Neuronal stem cell (in vitro differentiated cells): Measurements from ENCODE around the gene PPP6R3.

Source experiments
- DNase-seq: peaks from one replicate; pipeline ENCODE4 v3.0.0-alpha.2; 2013; ENCODE audit warnings: low spot score
- H2AFZ ChIP-seq: one replicate; pipeline ENCODE4 v1.6.1; 2013; ENCODE audit warnings: mild to moderate bottlenecking, low read length, inconsistent platforms
- H2AK5ac ChIP-seq: 2 replicates; pipeline ENCODE4 v1.6.1; 2013; ENCODE audit warnings: low read depth, mild to moderate bottlenecking, inconsistent platforms, low read length, moderate library complexity, mixed read lengths
- H2BK120ac ChIP-seq: 2 replicates; pipeline ENCODE4 v1.6.1; 2013; ENCODE audit warnings: low read depth, mild to moderate bottlenecking, inconsistent platforms, low read length, moderate library complexity, mixed read lengths
- H2BK12ac ChIP-seq: one replicate; pipeline ENCODE4 v1.6.1; 2013; ENCODE audit warnings: low read length, inconsistent platforms
- H2BK15ac ChIP-seq: 2 replicates; pipeline ENCODE4 v1.6.1; 2013; ENCODE audit warnings: mild to moderate bottlenecking, low read length, inconsistent platforms, mixed read lengths
- H2BK5ac ChIP-seq: one replicate; pipeline ENCODE4 v1.6.1; 2013; ENCODE audit warnings: inconsistent platforms, mild to moderate bottlenecking, low read length, moderate library complexity
- H3K14ac ChIP-seq: one replicate; pipeline ENCODE4 v1.6.1; 2013; ENCODE audit warnings: low read length, inconsistent platforms
- H3K18ac ChIP-seq: 2 replicates; pipeline ENCODE4 v1.6.1; 2013; ENCODE audit warnings: low read length, inconsistent platforms
- H3K23ac ChIP-seq: 2 replicates; pipeline ENCODE4 v1.6.1; 2013; ENCODE audit warnings: low read depth, mild to moderate bottlenecking, mixed read lengths, low read length, inconsistent platforms; ENCODE audit not compliant: poor library complexity
- H3K27ac ChIP-seq: replicated peaks from 3 replicates; pipeline ENCODE4 v1.5.1; 2013; ENCODE audit warnings: low read length, inconsistent platforms
- H3K27me3 ChIP-seq, 3 experiments: 2 replicates each; pipeline ENCODE4 v1.6.1; 2013; ENCODE audit warnings: low read length in 3 of 3, mild to moderate bottlenecking in 2 of 3, inconsistent platforms in 1 of 3, low read depth in 1 of 3, mixed read lengths in 1 of 3, moderate library complexity in 1 of 3; ENCODE audit not compliant: control insufficient read depth in 3 of 3, insufficient read depth in 3 of 3
- H3K36me3 ChIP-seq, 2 donors: replicated peaks in 1 of 2; 2 replicates each; pipeline ENCODE4 v1.6.1; 2013; ENCODE audit warnings: low read length in 2 of 2; ENCODE audit not compliant: control insufficient read depth in 2 of 2, insufficient read depth in 2 of 2
- H3K4ac ChIP-seq: 2 replicates; pipeline ENCODE4 v1.6.1; 2013; ENCODE audit warnings: inconsistent platforms, mild to moderate bottlenecking, low read length, moderate library complexity
- H3K4me1 ChIP-seq, 2 donors: 1 replicate in 1 of 2; 2 replicates in 1 of 2; pipeline ENCODE4 v1.6.1; 2013; ENCODE audit warnings: low read length in 2 of 2, low read depth in 1 of 2; ENCODE audit not compliant: control insufficient read depth in 2 of 2, insufficient read depth in 1 of 2
- H3K4me2 ChIP-seq: one replicate; pipeline ENCODE4 v1.6.1; 2013; ENCODE audit warnings: mild to moderate bottlenecking, low read length, inconsistent platforms; ENCODE audit not compliant: insufficient read depth, poor library complexity, severe bottlenecking
- H3K4me3 ChIP-seq, 2 donors: 2 replicates each; pipeline ENCODE4 v1.5.1; 2013; ENCODE audit warnings: low read length in 2 of 2, mild to moderate bottlenecking in 2 of 2, inconsistent platforms in 1 of 2, moderate library complexity in 1 of 2
- H3K79me1 ChIP-seq: one replicate; pipeline ENCODE4 v1.6.1; 2013; ENCODE audit warnings: low read depth, mild to moderate bottlenecking, inconsistent platforms, low read length, moderate library complexity
- H3K9ac ChIP-seq: one replicate; pipeline ENCODE4 v1.6.1; 2013; ENCODE audit warnings: mild to moderate bottlenecking, low read depth, low read length, inconsistent platforms; ENCODE audit not compliant: poor library complexity
- H3K9me3 ChIP-seq, 2 donors: replicated peaks in 1 of 2; 2 replicates each; pipeline versions ENCODE3 to v1.6.1; 2013; ENCODE audit warnings: low read length in 2 of 2, mild to moderate bottlenecking in 2 of 2, inconsistent platforms in 1 of 2, low read depth in 1 of 2, mixed read lengths in 1 of 2, moderate library complexity in 1 of 2; ENCODE audit not compliant: control insufficient read depth in 2 of 2, insufficient read depth in 1 of 2
- H4K8ac ChIP-seq: one replicate; pipeline ENCODE4 v1.6.1; 2013; ENCODE audit warnings: low read depth, mild to moderate bottlenecking, inconsistent platforms, low read length, moderate library complexity
- H4K91ac ChIP-seq: one replicate; pipeline ENCODE4 v1.6.1; 2013; ENCODE audit warnings: low read length, low read depth, mild to moderate bottlenecking, inconsistent platforms; ENCODE audit not compliant: poor library complexity
- WGBS, 2 donors: extraction: QIAGEN DNeasy Blood & Tissue Kit; methylation state at CpG; one replicate each; pipeline ENCODE4 v1.1.7; 2013; ENCODE audit warnings: missing lambda C conversion rate in 2 of 2, mixed read lengths in 1 of 2; ENCODE audit not compliant: insufficient read length in 2 of 2, insufficient replicate concordance in 1 of 2; ENCODE audit errors: extremely low coverage in 2 of 2; 5-methylcytosine and 5-hydroxymethylcytosine counted together

PPP6R3 gene

DNA sequence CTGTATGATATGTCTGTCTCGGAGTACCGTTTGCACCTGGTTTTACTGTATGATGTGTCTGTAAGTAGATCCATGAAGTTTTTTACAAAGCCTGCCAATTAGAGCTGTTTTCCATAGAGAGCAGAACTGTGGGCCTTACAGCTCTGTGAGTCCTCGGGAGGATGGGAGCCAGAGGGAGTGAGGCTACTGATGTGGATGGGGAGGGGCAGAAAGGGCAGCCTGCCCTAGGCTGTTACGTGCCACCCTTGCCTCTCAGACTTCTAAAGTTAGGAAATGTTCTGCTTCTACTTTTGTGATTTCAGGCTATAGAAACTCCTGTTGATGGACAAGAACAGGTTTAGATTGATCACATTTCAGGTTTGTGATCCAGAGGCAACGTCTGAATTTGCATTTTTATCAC is 105.2 kb downstream of the PPP6R3 start:
- Histone ChIP-seq H2BK120ac (no peak overlapping the region), H3K4me2 (no peak overlapping the region), H2AK5ac (no peak overlapping the region), H3K36me3 (peaks cover 24 to 97% of the 10 kb centered on the region in 2 donors), H3K14ac (no peak overlapping the region), H2BK12ac (no peak overlapping the region), H3K9ac (no peak overlapping the region), H3K9me3 (no peaks in the 10 kb centered on the region), H3K27ac (no peak overlapping the region), H2BK15ac (no peak overlapping the region), H3K18ac (no peak overlapping the region), H4K8ac (no peak overlapping the region), H3K4ac (no peak overlapping the region), H2AFZ (no peak overlapping the region), H3K27me3 (no peaks in the 10 kb centered on the region), H3K4me1 (no peaks in the 10 kb centered on the region), H3K23ac (no peak overlapping the region), H4K91ac (no peak overlapping the region), H3K4me3 (no peak overlapping the region), H3K79me1 (no peaks in the 10 kb centered on the region), H2BK5ac (no peak overlapping the region)
- no peak for DNase-seq
- no CpG with 5 or more reads among the region's 5 CpGs for WGBS, 2 donors

- Histone ChIP-seq H2BK12ac (no peak overlapping the region), H3K4me3 (no peak overlapping the region), H2BK5ac (no peak overlapping the region), H3K9ac (no peak overlapping the region), H2AK5ac (no peak overlapping the region), H2BK15ac (no peak overlapping the region), H3K23ac (no peak overlapping the region), H3K27me3 (no peaks in the 10 kb centered on the region), H4K8ac (no peak overlapping the region), H3K9me3 (no peaks in the 10 kb centered on the region), H3K27ac (no peak overlapping the region), H3K18ac (no peak overlapping the region), H4K91ac (no peak overlapping the region), H2AFZ (no peak overlapping the region), H3K4me1 (no peaks in the 10 kb centered on the region), H3K36me3 (peaks cover 34 to 98% of the 10 kb centered on the region in 2 donors), H3K79me1 (no peaks in the 10 kb centered on the region), H3K4me2 (no peak overlapping the region), H3K4ac (no peak overlapping the region), H3K14ac (no peak overlapping the region), H2BK120ac (no peak overlapping the region)
- DNase-seq: no peak
- no CpG with 5 or more reads among the region's 3 CpGs for WGBS, 2 donors
Measured at GRCh38 chr11:68567553-68567952, 107.0 kb downstream of the PPP6R3 start.

DNA sequence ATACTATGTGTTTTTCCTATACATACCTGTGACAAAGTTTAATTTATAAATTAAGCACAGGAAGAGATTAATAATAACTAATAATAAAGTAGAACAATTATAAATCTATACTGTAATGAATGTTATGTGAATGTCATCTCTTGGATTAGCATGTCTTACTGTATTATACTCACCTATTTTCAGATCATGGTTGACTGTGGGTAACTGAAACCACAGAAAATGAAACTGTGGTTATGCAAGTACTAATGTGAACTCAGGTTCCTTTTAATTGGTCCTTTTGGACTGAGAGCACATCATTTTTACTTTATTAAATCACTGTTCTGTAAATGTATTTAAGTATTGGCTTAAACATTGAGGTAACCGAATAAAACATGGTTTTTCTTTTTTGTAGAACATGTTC is 108.8 kb downstream of the PPP6R3 start:
- no peak overlapping the region for H3K23ac ChIP-seq
- H3K27ac ChIP-seq: no peak overlapping the region
- H3K79me1 ChIP-seq: no peaks in the 10 kb centered on the region
- no peak overlapping the region for H3K18ac ChIP-seq
- no peaks in the 10 kb centered on the region for H3K4me1 ChIP-seq
- no peak overlapping the region for H2AK5ac ChIP-seq
- H3K27me3 ChIP-seq: no peaks in the 10 kb centered on the region
- H3K4ac ChIP-seq: no peak overlapping the region
- no peak overlapping the region for H2BK15ac ChIP-seq
- H3K9me3 ChIP-seq: no peaks in the 10 kb centered on the region
- no CpG with 5 or more reads among the region's 1 CpG for WGBS, 2 donors
- no peak overlapping the region for H4K91ac ChIP-seq
- H3K14ac ChIP-seq: no peak overlapping the region
- no peak for DNase-seq
- no peak overlapping the region for H2BK120ac ChIP-seq
- no peak overlapping the region for H3K4me2 ChIP-seq
- no peak overlapping the region for H4K8ac ChIP-seq
- no peak overlapping the region for H2BK5ac ChIP-seq
- peaks cover 36 to 97% of the 10 kb centered on the region in 2 donors for H3K36me3 ChIP-seq
- no peak overlapping the region for H2BK12ac ChIP-seq
- no peak overlapping the region for H3K9ac ChIP-seq
- H2AFZ ChIP-seq: no peak overlapping the region
- no peak overlapping the region for H3K4me3 ChIP-seq

DNA sequence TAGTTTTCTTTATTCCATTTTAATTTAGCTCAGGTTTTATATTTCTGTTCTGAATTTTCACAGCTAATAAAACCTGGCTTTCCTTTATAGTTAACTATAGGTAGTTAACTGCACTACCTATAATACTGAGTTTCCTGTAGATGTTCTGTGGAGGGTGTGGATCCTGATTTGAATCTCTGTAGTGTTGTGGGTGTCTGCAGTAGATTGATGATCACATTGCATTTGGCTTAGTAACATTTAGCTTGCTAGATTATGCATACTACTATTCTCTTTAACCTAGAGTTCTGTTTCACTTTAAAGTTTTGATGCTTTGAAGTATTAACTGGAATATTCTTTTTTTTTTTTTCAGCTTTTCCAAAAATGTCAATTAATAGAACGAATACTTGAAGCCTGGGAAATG is 110.1 kb downstream of the PPP6R3 start:
- no peak overlapping the region for H3K4me3 ChIP-seq
- H2AFZ ChIP-seq: no peak overlapping the region
- H3K4me1 ChIP-seq: no peaks in the 10 kb centered on the region
- no peak overlapping the region for H2BK12ac ChIP-seq
- H4K91ac ChIP-seq: no peak overlapping the region
- H3K4me2 ChIP-seq: no peak overlapping the region
- no peak overlapping the region for H3K4ac ChIP-seq
- H3K9ac ChIP-seq: no peak overlapping the region
- peaks cover 35 to 97% of the 10 kb centered on the region in 2 donors for H3K36me3 ChIP-seq
- no peak overlapping the region for H2BK120ac ChIP-seq
- H3K18ac ChIP-seq: no peak overlapping the region
- no peak overlapping the region for H2BK5ac ChIP-seq
- no peak overlapping the region for H4K8ac ChIP-seq
- H2AK5ac ChIP-seq: no peak overlapping the region
- no CpG with 5 or more reads among the region's 1 CpG for WGBS, 2 donors
- H3K79me1 ChIP-seq: no peaks in the 10 kb centered on the region
- H3K23ac ChIP-seq: no peak overlapping the region
- H3K9me3 ChIP-seq: no peaks in the 10 kb centered on the region
- no peak for DNase-seq
- no peak overlapping the region for H3K14ac ChIP-seq
- H3K27ac ChIP-seq: no peak overlapping the region
- H3K27me3 ChIP-seq: no peaks in the 10 kb centered on the region
- no peak overlapping the region for H2BK15ac ChIP-seq
